Hematopoietic multipotent progenitor cell treated with erythropoietin and hydrocortisone succinate and interleukin-3 and kit ligand, for 4 days (in vitro differentiated cells): ENCODE data around the gene XAF1.
"Not testable (repeated sequence)": the region's sequence is repeated elsewhere in the genome, so short reads cannot be mapped to it uniquely, and the experiment has no call there.

Experiments used
- DNase-seq: peaks from one replicate; pipeline ENCODE4 v3.0.0-alpha.2; 2015

XAF1 gene, protein sequence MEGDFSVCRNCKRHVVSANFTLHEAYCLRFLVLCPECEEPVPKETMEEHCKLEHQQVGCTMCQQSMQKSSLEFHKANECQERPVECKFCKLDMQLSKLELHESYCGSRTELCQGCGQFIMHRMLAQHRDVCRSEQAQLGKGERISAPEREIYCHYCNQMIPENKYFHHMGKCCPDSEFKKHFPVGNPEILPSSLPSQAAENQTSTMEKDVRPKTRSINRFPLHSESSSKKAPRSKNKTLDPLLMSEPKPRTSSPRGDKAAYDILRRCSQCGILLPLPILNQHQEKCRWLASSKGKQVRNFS

GRCh38 chr17:6755731-6756184 lies at the start of gene XAF1:
XAF1 (plus strand) TSS chr17:6756046; CDS start chr17:6756079, 33 bp downstream.
- DNase-seq: peak; percentile 68

- DNase-seq: no peak
Observed at GRCh38 chr17:6706499-6706898, 49.3 kb upstream of the XAF1 start.

GRCh38 chr17:6706996-6707395 lies 48.9 kb upstream of the XAF1 start:
- DNase-seq: no peak

DNA sequence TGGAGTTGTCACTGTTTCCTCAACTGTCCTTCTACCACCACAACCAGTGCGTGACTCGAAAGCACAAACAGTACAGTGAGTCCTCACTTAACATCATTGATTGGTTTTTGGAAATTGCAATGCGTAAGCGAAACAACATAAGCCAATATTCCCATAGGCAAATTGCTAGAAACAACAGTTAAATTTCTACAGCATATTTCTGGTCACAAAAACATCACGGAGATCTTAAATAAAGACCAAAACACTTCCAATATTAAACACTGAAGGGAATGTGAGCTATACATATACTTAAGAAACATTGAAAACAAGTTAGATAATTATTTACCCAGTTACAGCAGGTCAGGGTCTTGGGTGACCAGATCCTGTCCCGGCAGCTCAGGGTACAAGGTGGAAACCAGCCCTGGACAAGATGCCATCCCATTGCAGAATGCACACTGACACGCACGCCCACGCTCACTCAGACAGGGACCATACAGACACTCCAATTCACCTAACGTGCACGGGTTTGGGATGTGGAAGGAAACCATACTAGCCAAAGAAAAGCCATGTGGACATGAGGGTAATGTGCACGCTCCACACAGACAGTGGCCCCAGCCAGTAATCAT lies 47.4 kb upstream of the XAF1 start:
- DNase-seq: no peak

GRCh38 chr17:6710317-6710716 lies 45.5 kb upstream of the XAF1 start:
- no peak for DNase-seq

- DNase-seq: peak; percentile 9
Observed at GRCh38 chr17:6711081-6711674, 44.7 kb upstream of the XAF1 start.

- DNase-seq: peak; percentile 45
Observed at GRCh38 chr17:6711681-6712057, 44.2 kb upstream of the XAF1 start.

DNA sequence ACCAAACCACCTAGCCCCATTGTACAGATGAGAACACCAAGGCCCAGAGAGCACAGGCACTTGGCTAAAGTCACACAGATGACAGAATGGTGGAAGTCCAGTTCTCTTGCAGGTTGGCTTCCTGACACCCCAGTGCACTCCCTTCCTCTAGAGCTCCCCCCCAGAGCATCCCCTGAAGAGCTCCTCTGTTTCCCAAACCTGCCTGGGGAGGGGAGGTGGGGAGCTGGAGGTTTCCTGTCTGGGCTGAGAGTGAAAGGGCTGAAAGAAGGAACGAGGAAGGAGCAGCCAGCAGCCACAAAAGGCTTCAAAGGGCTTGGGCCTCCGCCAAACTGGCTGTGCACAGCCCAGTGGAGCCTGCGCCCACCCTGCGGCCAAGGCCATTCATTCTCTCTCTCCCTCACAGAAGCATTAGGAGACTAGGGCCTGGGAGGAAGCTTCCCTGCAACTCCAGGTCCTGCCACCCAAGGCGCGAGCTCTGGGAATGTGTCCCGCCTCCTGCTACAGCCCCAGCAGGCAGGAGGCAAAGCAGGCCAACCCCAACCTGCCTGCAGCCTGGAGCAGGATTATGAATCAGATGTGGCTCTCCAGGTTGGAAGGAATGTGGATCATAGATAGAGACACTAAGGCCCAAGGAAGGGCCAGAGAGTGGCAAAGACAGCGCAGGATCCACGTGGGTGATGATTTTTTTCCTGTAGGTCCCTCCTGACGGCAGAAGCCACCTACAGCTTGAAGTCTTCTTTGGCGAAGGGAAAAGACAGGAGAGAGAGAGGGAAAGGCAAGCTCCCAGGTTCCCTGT lies 43.6 kb upstream of the XAF1 start:
- peak; percentile 27 for DNase-seq

GRCh38 chr17:6712854-6713129 lies 43.1 kb upstream of the XAF1 start:
- DNase-seq: no peak

GRCh38 chr17:6713130-6713917 lies 42.5 kb upstream of the XAF1 start, which contains the start of gene SLC13A5:
SLC13A5 (minus strand) TSS chr17:6713369; CDS start chr17:6713333, 36 bp downstream.
- peak; percentile 75 for DNase-seq

DNA sequence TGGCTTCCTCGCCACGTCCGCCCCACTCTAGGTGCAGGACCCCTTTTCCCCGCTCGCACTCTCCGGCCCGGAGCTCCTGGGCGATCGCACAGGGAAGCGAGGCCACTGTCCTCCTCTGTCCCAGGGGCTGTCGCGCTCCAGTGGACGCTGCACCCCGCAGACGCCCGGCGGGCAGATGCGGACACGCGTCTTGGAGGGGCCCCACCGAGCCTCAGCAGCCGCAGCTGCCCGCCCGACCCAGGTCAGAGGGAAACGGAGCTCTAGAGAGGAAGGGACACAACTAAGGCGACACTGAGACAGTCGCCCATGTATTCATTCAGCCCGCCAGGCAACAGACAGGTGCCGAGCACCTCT lies 42.0 kb upstream of the XAF1 start:
- no peak for DNase-seq

DNA sequence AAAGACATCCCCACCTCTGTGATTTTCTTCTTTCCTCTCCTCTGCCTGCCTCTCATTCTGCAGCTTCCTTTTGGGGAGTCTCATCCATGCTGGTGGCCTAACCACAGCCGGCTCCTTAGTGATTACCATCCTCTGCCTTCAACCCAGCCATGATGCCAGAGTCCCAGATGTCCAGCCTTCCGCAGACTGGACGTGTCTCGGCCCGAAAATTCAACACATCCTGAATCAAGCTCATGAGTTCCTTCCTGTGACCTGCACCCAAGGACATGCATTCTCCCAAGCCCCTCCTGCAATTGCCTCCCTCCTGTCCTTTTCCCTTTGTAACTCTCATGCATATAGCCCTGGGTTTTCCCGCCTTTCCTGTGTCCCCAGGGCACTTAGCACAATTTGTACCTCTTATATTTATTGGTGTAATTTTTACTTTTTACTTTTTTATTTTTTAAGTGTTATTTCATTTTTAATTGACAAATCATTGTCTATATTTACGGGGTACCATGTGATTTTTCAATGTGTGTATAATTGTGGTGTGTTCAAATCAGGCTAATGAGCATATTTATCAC lies 41.5 kb upstream of the XAF1 start:
- DNase-seq: no peak

- DNase-seq: no peak
Observed at GRCh38 chr17:6716736-6717135, 39.1 kb upstream of the XAF1 start.

DNA sequence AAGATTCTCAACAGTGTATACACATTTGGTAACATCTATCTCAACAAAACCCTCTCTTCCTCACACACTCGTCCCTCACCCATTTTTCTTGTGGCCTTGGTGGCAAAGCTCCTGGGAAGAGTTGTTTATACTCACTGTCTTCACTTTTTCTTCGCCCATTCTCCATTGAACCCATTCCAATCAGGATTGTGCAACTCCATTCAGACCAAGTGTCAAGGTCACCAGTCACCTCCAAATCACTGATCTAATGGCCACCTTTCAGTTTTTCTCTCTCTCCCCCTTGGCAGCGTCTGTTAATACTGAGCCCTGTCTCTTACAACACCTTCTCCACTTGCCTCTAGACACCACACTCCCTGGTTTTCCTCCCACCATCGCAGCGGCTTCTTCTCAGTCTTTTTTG lies 34.1 kb upstream of the XAF1 start:
- no peak for DNase-seq

DNA sequence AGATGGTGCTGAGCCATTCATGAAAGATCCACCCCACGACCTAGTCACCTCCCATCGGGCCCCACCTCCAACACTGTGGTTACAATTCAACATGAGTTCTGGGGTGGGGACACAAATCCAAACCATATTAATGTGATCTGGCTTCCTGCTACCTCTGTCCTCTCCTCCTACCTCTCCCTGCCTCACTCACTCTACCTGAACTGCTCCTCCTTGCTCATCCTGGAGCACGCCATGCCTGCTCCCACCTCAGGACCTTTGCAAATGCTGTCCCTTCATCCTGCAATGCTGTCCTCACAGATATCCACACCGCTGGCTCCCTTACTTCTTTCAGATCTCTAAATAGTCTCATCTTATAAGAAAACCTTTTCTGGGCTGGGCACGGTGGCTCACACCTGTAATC lies 31.8 kb upstream of the XAF1 start:
- no peak for DNase-seq

DNA sequence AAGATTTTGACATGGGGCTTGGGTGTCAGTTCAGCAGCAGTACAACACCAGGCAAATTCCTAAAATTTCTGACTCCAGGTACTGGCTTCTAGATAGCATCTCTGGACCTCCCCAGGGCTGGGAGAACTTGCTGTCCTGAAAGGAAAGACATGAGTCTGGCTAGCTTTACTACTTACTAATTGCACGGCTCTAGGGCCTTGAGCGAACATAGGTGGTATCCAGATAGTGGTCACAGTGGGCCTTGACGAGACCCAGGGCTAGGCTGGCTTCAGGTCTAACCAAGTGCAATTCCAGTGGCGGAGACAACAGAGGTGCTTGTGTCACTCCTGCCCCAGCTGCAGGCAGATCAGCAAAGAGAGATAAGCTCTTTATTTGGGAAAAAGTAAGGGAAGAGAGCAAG lies 26.3 kb upstream of the XAF1 start:
- DNase-seq: no peak

GRCh38 chr17:6746665-6747064 lies 9.2 kb upstream of the XAF1 start:
- not testable (repeated sequence) for DNase-seq

- no peak for DNase-seq
Observed at GRCh38 chr17:6748617-6749016, 7.2 kb upstream of the XAF1 start.

GRCh38 chr17:6749519-6749918 lies 6.3 kb upstream of the XAF1 start:
- DNase-seq: peak; percentile 68

GRCh38 chr17:6752068-6752909 lies 3.6 kb upstream of the XAF1 start:
- peak; percentile 68 for DNase-seq

GRCh38 chr17:6753006-6753445 lies 2.8 kb upstream of the XAF1 start:
- DNase-seq: peak; percentile 71

DNA sequence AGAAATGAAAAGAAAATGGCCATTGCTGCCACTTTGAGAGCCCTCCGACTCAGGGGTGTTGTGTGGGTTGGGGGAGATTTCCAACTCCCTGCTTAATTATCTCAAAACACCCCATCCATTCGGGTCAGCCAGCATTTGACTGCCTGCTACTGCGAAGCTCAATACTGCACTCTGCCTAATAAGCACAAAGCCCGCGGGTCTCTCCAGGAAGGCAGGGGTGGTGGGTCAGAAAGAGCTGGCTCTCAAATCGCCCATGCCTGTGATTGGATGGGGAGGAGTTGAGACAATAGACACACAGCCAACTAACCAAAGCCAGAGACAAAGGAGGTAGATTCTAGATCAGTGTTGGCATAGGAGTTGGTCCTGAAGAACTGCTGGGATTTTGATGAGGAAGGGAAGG lies 2.3 kb upstream of the XAF1 start:
- DNase-seq: no peak
